IMR-90 (cell line): ENCODE measurements around the gene REPIN1.

Source experiments
- BHLHE40 ChIP-seq: fragments of 150-350 bp; IDR thresholded peaks from 2 replicates; pipeline ENCODE4 v1.6.1; 2016; ENCODE audit warnings: mild to moderate bottlenecking, low read depth, low read length
- CEBPB ChIP-seq: IDR thresholded peaks from 2 replicates; pipeline ENCODE4 v1.6.1; 2012; ENCODE audit warnings: low read depth, low read length, improper control_type of control experiment
- CTCF ChIP-seq: conservative IDR thresholded peaks from 2 replicates; pipeline ENCODE4 v1.5.1; 2012; ENCODE audit warnings: mild to moderate bottlenecking, low read depth, low read length, improper control_type of control experiment
- FOS ChIP-seq: fragments of 150-350 bp; IDR thresholded peaks from 2 replicates; pipeline ENCODE4 v1.6.1; 2016; ENCODE audit warnings: low read depth, low read length
- MXI1 ChIP-seq: IDR thresholded peaks from 2 replicates; pipeline ENCODE4 v1.6.1; 2012; ENCODE audit warnings: low read depth, mild to moderate bottlenecking, low read length, moderate library complexity, borderline replicate concordance
- POLR2A ChIP-seq: IDR thresholded peaks from 2 replicates; pipeline ENCODE4 v1.6.1; 2012; ENCODE audit warnings: mild to moderate bottlenecking, low read depth, low read length
- RFX5 ChIP-seq: IDR thresholded peaks from 2 replicates; pipeline ENCODE4 v1.8.0; 2012; ENCODE audit warnings: low read depth, mild to moderate bottlenecking, low read length, moderate library complexity
- SMC3 ChIP-seq: fragments of 150-350 bp; IDR thresholded peaks from 2 replicates; pipeline ENCODE4 v1.6.1; 2016; ENCODE audit warnings: low read depth, mild to moderate bottlenecking, antibody characterized with exemption, low read length, moderate library complexity

GRCh38 chr7:150323682-150324372 is 44.8 kb upstream of the REPIN1 start:
- TF ChIP-seq CTCF, result no peak
- no peak for TF ChIP-seq POLR2A
- no peak for TF ChIP-seq MXI1
- TF ChIP-seq CEBPB, result no peak
- no peak for TF ChIP-seq BHLHE40
- no peak for TF ChIP-seq FOS
- no peak for TF ChIP-seq RFX5
- no peak for TF ChIP-seq SMC3
